Measurements from ENCODE around the gene DNAH2. TPM values are rescaled to one million over a fixed set of nuclear protein-coding genes. Genes with fewer than 3 reads are reported as not detected.

The DNAH2 gene
- total RNA-seq, 1 donor, result under 0.01 TPM

- TF ChIP-seq CTCF (IDR thresholded peaks at IDR 0.05; ENCODE audit: extremely low read depth, low read depth, low read length), result no peak
- Histone ChIP-seq H3K9me3 (ENCODE audit: low read depth, low read length) (no peaks in the 10 kb centered on the region), H3K4me1 (ENCODE audit: insufficient read depth, low read length) (no peaks in the 10 kb centered on the region), H3K27ac (ENCODE audit: low read depth, low read length) (no peak overlapping the region), H3K79me2 (ENCODE audit: insufficient read depth, low read length) (peaks cover 6% of the 10 kb centered on the region), H4K20me1 (ENCODE audit: insufficient read depth, low read length) (peaks cover under 1% of the 10 kb centered on the region), H2AFZ (ENCODE audit: low read length) (no peak overlapping the region), H3K27me3 (ENCODE audit: insufficient read depth, low read length) (no peaks in the 10 kb centered on the region), H3K36me3 (ENCODE audit: insufficient read depth, low read length) (peaks cover 8% of the 10 kb centered on the region), H3K4me2 (ENCODE audit: insufficient read depth, low read length) (no peak overlapping the region), H3K4me3 (ENCODE audit: insufficient read depth, low read length) (no peak overlapping the region)
- DNase-seq (ENCODE audit: insufficient read length, low spot score, missing footprints), result no peak
Observed at GRCh38 chr17:7867881-7868329, 150.4 kb downstream of the DNAH2 start.

GRCh38 chr17:7873051-7873450, 155.5 kb downstream of the DNAH2 start:
- Histone ChIP-seq H3K79me2 (ENCODE audit: insufficient read depth, low read length) (no peaks in the 10 kb centered on the region), H2AFZ (ENCODE audit: low read length) (no peak overlapping the region), H3K4me3 (ENCODE audit: insufficient read depth, low read length) (no peak overlapping the region), H4K20me1 (ENCODE audit: insufficient read depth, low read length) (no peaks in the 10 kb centered on the region), H3K27me3 (ENCODE audit: insufficient read depth, low read length) (no peaks in the 10 kb centered on the region), H3K4me1 (ENCODE audit: insufficient read depth, low read length) (no peaks in the 10 kb centered on the region), H3K9me3 (ENCODE audit: low read depth, low read length) (no peaks in the 10 kb centered on the region), H3K4me2 (ENCODE audit: insufficient read depth, low read length) (no peak overlapping the region), H3K36me3 (ENCODE audit: insufficient read depth, low read length) (peaks cover 9% of the 10 kb centered on the region), H3K27ac (ENCODE audit: low read depth, low read length) (no peak overlapping the region)
- TF ChIP-seq CTCF (IDR thresholded peaks at IDR 0.05; ENCODE audit: extremely low read depth, low read depth, low read length), result no peak
- no peak for DNase-seq (ENCODE audit: insufficient read length, low spot score, missing footprints)

GRCh38 chr17:7875804-7876370, 158.3 kb downstream of the DNAH2 start:
- Histone ChIP-seq H4K20me1 (ENCODE audit: insufficient read depth, low read length) (no peaks in the 10 kb centered on the region), H3K4me3 (ENCODE audit: insufficient read depth, low read length) (no peak overlapping the region), H3K4me2 (ENCODE audit: insufficient read depth, low read length) (no peak overlapping the region), H3K36me3 (ENCODE audit: insufficient read depth, low read length) (peaks cover 34% of the 10 kb centered on the region), H3K9me3 (ENCODE audit: low read depth, low read length) (no peaks in the 10 kb centered on the region), H3K4me1 (ENCODE audit: insufficient read depth, low read length) (no peaks in the 10 kb centered on the region), H3K27me3 (ENCODE audit: insufficient read depth, low read length) (no peaks in the 10 kb centered on the region), H2AFZ (ENCODE audit: low read length) (no peak overlapping the region), H3K79me2 (ENCODE audit: insufficient read depth, low read length) (peaks cover 2% of the 10 kb centered on the region), H3K27ac (ENCODE audit: low read depth, low read length) (no peak overlapping the region)
- TF ChIP-seq CTCF (IDR thresholded peaks at IDR 0.05; ENCODE audit: extremely low read depth, low read depth, low read length), result no peak
- no peak for DNase-seq (ENCODE audit: insufficient read length, low spot score, missing footprints)

GRCh38 chr17:7878234-7878633, 160.7 kb downstream of the DNAH2 start:
- TF ChIP-seq CTCF (IDR thresholded peaks at IDR 0.05; ENCODE audit: extremely low read depth, low read depth, low read length), result no peak
- no peak for DNase-seq (ENCODE audit: insufficient read length, low spot score, missing footprints)
- Histone ChIP-seq H3K4me3 (ENCODE audit: insufficient read depth, low read length) (no peak overlapping the region), H4K20me1 (ENCODE audit: insufficient read depth, low read length) (no peaks in the 10 kb centered on the region), H3K4me1 (ENCODE audit: insufficient read depth, low read length) (no peaks in the 10 kb centered on the region), H3K27me3 (ENCODE audit: insufficient read depth, low read length) (no peaks in the 10 kb centered on the region), H3K79me2 (ENCODE audit: insufficient read depth, low read length) (peaks cover 2% of the 10 kb centered on the region), H3K27ac (ENCODE audit: low read depth, low read length) (no peak overlapping the region), H3K4me2 (ENCODE audit: insufficient read depth, low read length) (no peak overlapping the region), H3K9me3 (ENCODE audit: low read depth, low read length) (no peaks in the 10 kb centered on the region), H2AFZ (ENCODE audit: low read length) (no peak overlapping the region), H3K36me3 (ENCODE audit: insufficient read depth, low read length) (peaks cover 46% of the 10 kb centered on the region)

All from osteoblast (primary cell).